Stomach (tissue), 4 donors: Measurements from ENCODE around the gene PRND.

Experiments used
- EP300 ChIP-seq: sonication (generic); formaldehyde crosslinking; IDR thresholded peaks from one replicate; pipeline ENCODE4 v1.6.1; 2017; ENCODE audit warnings: antibody characterized with exemption
- POLR2A ChIP-seq, 4 donors: fragments of 450-650 bp; IDR thresholded peaks; one replicate each; pipeline ENCODE4 v1.6.1; 2016; ENCODE audit warnings: antibody characterized with exemption in 4 of 4, control low read depth in 2 of 4, mild to moderate bottlenecking in 1 of 4, moderate library complexity in 1 of 4
- TF ChIP-seq, protein P1 (sequence below), 7 experiments: fragments of 450-650 bp in 4 of 7; fragments of 200-600 bp in 3 of 7; sonication (generic) in 3 of 7; IDR thresholded peaks; one replicate each; pipeline ENCODE4 v1.5.1; 2016 to 2019; ENCODE audit warnings: antibody characterized with exemption in 7 of 7, control low read depth in 2 of 7, mild to moderate bottlenecking in 1 of 7

DNA sequence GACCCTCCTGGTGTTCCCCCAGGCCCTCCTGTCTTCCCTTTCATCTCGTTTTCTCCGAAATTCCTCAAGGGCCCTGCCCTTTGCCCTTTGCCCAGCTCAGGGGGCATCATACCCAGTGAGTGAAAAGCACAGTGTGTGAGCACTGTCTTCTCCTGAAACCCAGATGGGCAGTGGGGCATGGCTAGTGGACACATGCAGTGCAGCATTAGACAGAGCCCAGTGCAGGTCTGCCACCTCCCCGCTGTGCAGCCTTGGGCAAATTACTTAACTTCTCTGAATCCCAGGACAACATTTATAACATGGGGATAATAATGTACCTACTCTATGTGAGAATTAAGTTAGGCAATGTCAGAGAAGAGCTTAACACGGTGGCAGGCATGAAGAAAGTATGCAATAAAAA, 1.3 kb downstream of the PRND start:
- TF ChIP-seq, protein P1, sequence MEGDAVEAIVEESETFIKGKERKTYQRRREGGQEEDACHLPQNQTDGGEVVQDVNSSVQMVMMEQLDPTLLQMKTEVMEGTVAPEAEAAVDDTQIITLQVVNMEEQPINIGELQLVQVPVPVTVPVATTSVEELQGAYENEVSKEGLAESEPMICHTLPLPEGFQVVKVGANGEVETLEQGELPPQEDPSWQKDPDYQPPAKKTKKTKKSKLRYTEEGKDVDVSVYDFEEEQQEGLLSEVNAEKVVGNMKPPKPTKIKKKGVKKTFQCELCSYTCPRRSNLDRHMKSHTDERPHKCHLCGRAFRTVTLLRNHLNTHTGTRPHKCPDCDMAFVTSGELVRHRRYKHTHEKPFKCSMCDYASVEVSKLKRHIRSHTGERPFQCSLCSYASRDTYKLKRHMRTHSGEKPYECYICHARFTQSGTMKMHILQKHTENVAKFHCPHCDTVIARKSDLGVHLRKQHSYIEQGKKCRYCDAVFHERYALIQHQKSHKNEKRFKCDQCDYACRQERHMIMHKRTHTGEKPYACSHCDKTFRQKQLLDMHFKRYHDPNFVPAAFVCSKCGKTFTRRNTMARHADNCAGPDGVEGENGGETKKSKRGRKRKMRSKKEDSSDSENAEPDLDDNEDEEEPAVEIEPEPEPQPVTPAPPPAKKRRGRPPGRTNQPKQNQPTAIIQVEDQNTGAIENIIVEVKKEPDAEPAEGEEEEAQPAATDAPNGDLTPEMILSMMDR (IDR thresholded peaks at IDR 0.05): no peak
- TF ChIP-seq POLR2A (IDR thresholded peaks at IDR 0.05): no peak
- no peak for TF ChIP-seq EP300
